Colonic mucosa (tissue), 4 donors: ENCODE data around the gene PHF12. TPM values are rescaled to one million over a fixed set of nuclear protein-coding genes. Genes with fewer than 3 reads are reported as not detected.

Experiments used
- DNase-seq: peaks from one replicate; pipeline ENCODE4 v3.0.0-alpha.2; 2020
- H3K27ac ChIP-seq: fragments of 200-600 bp; one replicate; pipeline ENCODE4 v1.8.0; 2021
- H3K27me3 ChIP-seq: fragments of 200-600 bp; one replicate; pipeline ENCODE4 v1.8.0; 2021
- H3K36me3 ChIP-seq: fragments of 200-600 bp; one replicate; pipeline ENCODE4 v1.8.0; 2021
- H3K4me1 ChIP-seq: fragments of 200-600 bp; one replicate; pipeline ENCODE4 v1.8.0; 2021; ENCODE audit warnings: mild to moderate bottlenecking
- H3K4me3 ChIP-seq: fragments of 200-600 bp; one replicate; pipeline ENCODE4 v1.8.0; 2021
- H3K9ac ChIP-seq, 2 donors: one replicate each; pipeline ENCODE4 v1.7.0; 2013; ENCODE audit warnings: control low read depth in 2 of 2, low read depth in 2 of 2, low read length in 2 of 2
- H3K9me3 ChIP-seq: fragments of 200-600 bp; one replicate; pipeline ENCODE4 v1.8.0; 2021
- CTCF ChIP-seq: fragments of 200-600 bp; IDR thresholded peaks from one replicate; pipeline ENCODE4 v1.8.0; 2022; ENCODE audit warnings: antibody characterized with exemption, mild to moderate bottlenecking
- intact Hi-C: fragments of 100-400 bp; cut with DNase I; formaldehyde crosslinking; loops from one replicate; pipeline ENCODE4 v1.14.1; 2022
- total RNA-seq, 2 donors: library from RNA; stranded (reverse); fragmentation: NEBNext Ultra II Directional in 1 of 2; extraction: Animal tissue kit (Norgen Biotek cat#: 25700) in 1 of 2; gene quantifications; one replicate each; pipeline ENCODE4 v1.2.1, GENCODE V29; 2021
- donor health status: healthy.
- donor health status: DM: no; HTN: no; CAD: no.
- donor health status: DM: no; HTN: no; CAD: no.

Gene PHF12
- total RNA-seq, 2 donors from 2014 or later = 37.7 to 42.2 TPM

GRCh38 chr17:28875848-28876550, 75.3 kb downstream of the PHF12 start:
- intact Hi-C loops = no loop called here
- no peaks in the 10 kb centered on the region for H3K4me1 ChIP-seq
- DNase-seq = no peak
- no peak for TF ChIP-seq CTCF
- no peak overlapping the region for H3K4me3 ChIP-seq
- no peak overlapping the region for H3K27ac ChIP-seq
- H3K36me3 ChIP-seq = peaks cover 9% of the 10 kb centered on the region
- H3K9me3 ChIP-seq = no peaks in the 10 kb centered on the region
- no peaks in the 10 kb centered on the region for H3K27me3 ChIP-seq
- no peak overlapping the region for H3K9ac ChIP-seq

GRCh38 chr17:28874750-28875149, 76.6 kb downstream of the PHF12 start:
- no peak overlapping the region for H3K9ac ChIP-seq

GRCh38 chr17:28873839-28874238, 77.5 kb downstream of the PHF12 start:
- no peak for TF ChIP-seq CTCF
- DNase-seq = no peak
- Histone ChIP-seq H3K4me1 (no peaks in the 10 kb centered on the region), H3K36me3 (no peaks in the 10 kb centered on the region), H3K4me3 (no peak overlapping the region), H3K27ac (no peak overlapping the region), H3K9me3 (no peaks in the 10 kb centered on the region), H3K27me3 (no peaks in the 10 kb centered on the region), H3K9ac (no peak overlapping the region)
- intact Hi-C loops = no loop called here

More at GRCh38 chr17:28874750-28875149, 76.6 kb downstream of the PHF12 start:
- Histone ChIP-seq H3K9me3 (no peaks in the 10 kb centered on the region), H3K4me1 (no peaks in the 10 kb centered on the region), H3K36me3 (no peaks in the 10 kb centered on the region), H3K4me3 (no peak overlapping the region), H3K27ac (no peak overlapping the region), H3K27me3 (no peaks in the 10 kb centered on the region)
- no peak for TF ChIP-seq CTCF
- DNase-seq = no peak
- intact Hi-C loops = no loop called here

GRCh38 chr17:28871056-28871579, 80.2 kb downstream of the PHF12 start:
- Histone ChIP-seq H3K27me3 (no peaks in the 10 kb centered on the region), H3K36me3 (no peaks in the 10 kb centered on the region), H3K4me1 (no peaks in the 10 kb centered on the region), H3K27ac (no peak overlapping the region), H3K9ac (no peak overlapping the region), H3K9me3 (no peaks in the 10 kb centered on the region), H3K4me3 (no peak overlapping the region)
- DNase-seq = no peak
- intact Hi-C loops = no loop called here
- no peak for TF ChIP-seq CTCF

GRCh38 chr17:28867276-28867675, 84.0 kb downstream of the PHF12 start:
- no peaks in the 10 kb centered on the region for H3K27me3 ChIP-seq
- TF ChIP-seq CTCF = no peak
- intact Hi-C loops = no loop called here

More at GRCh38 chr17:28867276-28867675, 84.0 kb downstream of the PHF12 start:
- Histone ChIP-seq H3K36me3 (no peaks in the 10 kb centered on the region), H3K4me3 (no peak overlapping the region), H3K27ac (no peak overlapping the region), H3K9ac (no peak overlapping the region), H3K9me3 (no peaks in the 10 kb centered on the region), H3K4me1 (no peaks in the 10 kb centered on the region)
- no peak for DNase-seq
